SJCRH30 (cell line): Measurements from ENCODE around the gene RAD52. TPM values are rescaled to one million over a fixed set of nuclear protein-coding genes. Genes with fewer than 3 reads are reported as not detected.

Experiments
- DNase-seq, 2 experiments: peaks; one replicate each; pipeline ENCODE4 v3.0.0-alpha.2; 2015 to 2020
- H3K27ac ChIP-seq: fragments of 250-450 bp; sonication (Bioruptor Pico); 2 replicates; pipeline ENCODE4 v1.5.1; 2020; ENCODE audit warnings: mild to moderate bottlenecking, moderate library complexity
- H3K27me3 ChIP-seq: fragments of 250-450 bp; sonication (Bioruptor Pico); 2 replicates; pipeline ENCODE4 v1.5.1; 2020; ENCODE audit warnings: mild to moderate bottlenecking, moderate library complexity
- H3K36me3 ChIP-seq: fragments of 250-450 bp; sonication (Bioruptor Pico); 2 replicates; pipeline ENCODE4 v1.5.1; 2020; ENCODE audit warnings: mild to moderate bottlenecking, moderate library complexity
- H3K4me1 ChIP-seq: fragments of 250-450 bp; sonication (Bioruptor Pico); 2 replicates; pipeline ENCODE4 v1.5.1; 2020; ENCODE audit warnings: mild to moderate bottlenecking, moderate library complexity
- H3K4me3 ChIP-seq: fragments of 250-450 bp; sonication (Bioruptor Pico); 2 replicates; pipeline ENCODE4 v1.5.1; 2020; ENCODE audit warnings: mild to moderate bottlenecking, moderate library complexity
- H3K9me3 ChIP-seq: fragments of 250-450 bp; sonication (Bioruptor Pico); replicated peaks from 2 replicates; pipeline ENCODE4 v1.5.1; 2020; ENCODE audit warnings: mild to moderate bottlenecking, moderate library complexity
- total RNA-seq: library from RNA; depleted of rRNA; stranded (reverse); fragments of >200 nt; shearing (Covaris generic); gene quantifications from 2 replicates; pipeline ENCODE4 v1.2.3, GENCODE V29; 2014; rRNA removed

Gene RAD52
- total RNA-seq, 1 experiment from 2014 or later, result 14.2 TPM

DNA sequence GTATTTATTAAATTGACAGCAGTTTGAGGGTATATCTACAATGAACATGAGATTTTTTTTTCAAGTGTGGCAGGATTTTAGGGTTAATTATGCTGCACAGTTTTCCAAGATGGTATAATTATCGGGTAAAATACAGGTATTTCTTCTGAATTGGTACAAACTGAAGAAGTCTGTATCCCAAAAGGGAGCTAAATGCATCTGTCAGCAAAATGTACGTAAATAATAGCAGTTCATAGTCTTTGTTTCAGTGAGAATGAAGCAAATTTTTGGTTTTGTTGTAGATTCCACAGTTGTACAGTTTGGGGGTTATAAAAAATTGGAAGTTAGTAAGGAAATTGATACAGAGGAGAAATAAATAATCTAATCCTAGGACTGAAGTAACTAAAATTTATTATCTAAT lies 63.3 kb downstream of the RAD52 start:
- H3K27ac ChIP-seq, result no peak overlapping the region
- H3K9me3 ChIP-seq, result no peaks in the 10 kb centered on the region
- no peaks in the 10 kb centered on the region for H3K4me1 ChIP-seq
- DNase-seq, result no peak
- peaks cover 94% of the 10 kb centered on the region for H3K36me3 ChIP-seq
- H3K27me3 ChIP-seq, result no peaks in the 10 kb centered on the region
- H3K4me3 ChIP-seq, result no peak overlapping the region

DNA sequence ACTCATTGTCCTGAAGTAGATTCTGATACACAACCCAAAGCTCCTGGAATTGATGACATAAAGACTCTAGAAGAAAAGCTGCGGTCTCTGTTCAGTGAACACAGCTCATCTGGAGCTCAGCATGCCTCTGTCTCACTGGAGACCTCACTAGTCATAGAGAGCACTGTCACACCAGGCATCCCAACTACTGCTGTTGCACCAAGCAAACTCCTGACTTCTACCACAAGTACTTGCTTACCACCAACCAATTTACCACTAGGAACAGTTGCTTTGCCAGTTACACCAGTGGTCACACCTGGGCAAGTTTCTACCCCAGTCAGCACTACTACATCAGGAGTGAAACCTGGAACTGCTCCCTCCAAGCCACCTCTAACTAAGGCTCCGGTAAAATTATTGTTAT lies 63.8 kb downstream of the RAD52 start:
- H3K4me3 ChIP-seq, result no peak overlapping the region
- no peaks in the 10 kb centered on the region for H3K9me3 ChIP-seq
- H3K27me3 ChIP-seq, result no peaks in the 10 kb centered on the region
- H3K36me3 ChIP-seq, result peaks cover 94% of the 10 kb centered on the region
- H3K27ac ChIP-seq, result no peak overlapping the region
- H3K4me1 ChIP-seq, result no peaks in the 10 kb centered on the region
- no peak for DNase-seq

DNA sequence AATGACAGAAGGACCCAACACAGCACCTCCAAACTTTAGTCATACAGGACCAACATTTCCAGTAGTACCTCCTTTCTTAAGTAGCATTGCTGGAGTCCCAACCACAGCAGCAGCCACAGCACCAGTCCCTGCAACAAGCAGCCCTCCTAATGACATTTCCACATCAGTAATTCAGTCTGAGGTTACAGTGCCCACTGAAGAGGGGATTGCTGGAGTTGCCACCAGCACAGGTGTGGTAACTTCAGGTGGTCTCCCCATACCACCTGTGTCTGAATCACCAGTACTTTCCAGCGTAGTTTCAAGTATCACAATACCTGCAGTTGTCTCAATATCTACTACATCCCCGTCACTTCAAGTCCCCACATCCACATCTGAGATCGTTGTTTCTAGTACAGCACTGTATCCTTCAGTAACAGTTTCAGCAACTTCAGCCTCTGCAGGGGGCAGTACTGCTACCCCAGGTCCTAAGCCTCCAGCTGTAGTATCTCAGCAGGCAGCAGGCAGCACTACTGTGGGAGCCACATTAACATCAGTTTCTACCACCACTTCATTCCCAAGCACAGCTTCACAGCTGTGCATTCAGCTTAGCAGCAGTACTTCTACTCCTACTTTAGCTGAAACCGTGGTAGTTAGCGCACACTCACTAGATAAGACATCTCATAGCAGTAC lies 64.6 kb downstream of the RAD52 start:
- no peaks in the 10 kb centered on the region for H3K27me3 ChIP-seq
- H3K4me3 ChIP-seq, result no peak overlapping the region
- H3K9me3 ChIP-seq, result no peaks in the 10 kb centered on the region
- peaks cover 3% of the 10 kb centered on the region for H3K4me1 ChIP-seq
- peaks cover 94% of the 10 kb centered on the region for H3K36me3 ChIP-seq
- no peak overlapping the region for H3K27ac ChIP-seq
- no peak for DNase-seq

DNA sequence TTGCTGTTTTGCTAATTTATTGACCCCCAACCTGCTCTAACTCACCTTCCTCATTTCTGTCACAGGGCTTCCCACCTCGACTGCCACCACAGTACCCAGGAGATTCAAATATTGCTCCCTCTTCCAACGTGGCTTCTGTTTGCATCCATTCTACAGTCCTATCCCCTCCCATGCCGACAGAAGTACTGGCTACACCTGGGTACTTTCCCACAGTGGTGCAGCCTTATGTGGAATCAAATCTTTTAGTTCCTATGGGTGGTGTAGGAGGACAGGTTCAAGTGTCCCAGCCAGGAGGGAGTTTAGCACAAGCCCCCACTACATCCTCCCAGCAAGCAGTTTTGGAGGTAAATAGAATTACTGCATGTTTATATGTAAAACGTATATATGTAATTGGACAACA lies 68.8 kb downstream of the RAD52 start:
- H3K9me3 ChIP-seq, result no peaks in the 10 kb centered on the region
- H3K27ac ChIP-seq, result no peak overlapping the region
- no peak for DNase-seq
- peaks cover 4% of the 10 kb centered on the region for H3K4me1 ChIP-seq
- H3K27me3 ChIP-seq, result no peaks in the 10 kb centered on the region
- peaks cover 69% of the 10 kb centered on the region for H3K36me3 ChIP-seq
- H3K4me3 ChIP-seq, result no peak overlapping the region

DNA sequence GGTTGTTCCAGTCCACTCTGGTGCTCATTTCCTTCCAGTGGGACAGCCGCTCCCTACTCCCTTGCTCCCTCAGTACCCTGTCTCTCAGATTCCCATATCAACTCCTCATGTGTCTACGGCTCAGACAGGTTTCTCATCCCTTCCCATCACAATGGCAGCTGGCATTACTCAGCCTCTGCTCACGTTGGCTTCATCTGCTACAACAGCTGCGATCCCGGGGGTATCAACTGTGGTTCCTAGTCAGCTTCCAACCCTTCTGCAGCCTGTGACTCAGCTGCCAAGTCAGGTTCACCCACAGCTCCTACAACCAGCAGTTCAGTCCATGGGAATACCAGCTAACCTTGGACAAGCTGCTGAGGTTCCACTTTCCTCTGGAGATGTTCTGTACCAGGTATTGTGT lies 69.9 kb downstream of the RAD52 start:
- H3K9me3 ChIP-seq, result no peaks in the 10 kb centered on the region
- peaks cover 4% of the 10 kb centered on the region for H3K4me1 ChIP-seq
- peak overlapping the region; percentile 17; the same call in 1 of the 2 replicates for H3K27ac ChIP-seq
- peaks cover 67% of the 10 kb centered on the region for H3K36me3 ChIP-seq
- H3K27me3 ChIP-seq, result no peaks in the 10 kb centered on the region
- DNase-seq, result peak; percentile 89 to 90
- no peak overlapping the region for H3K4me3 ChIP-seq

DNA sequence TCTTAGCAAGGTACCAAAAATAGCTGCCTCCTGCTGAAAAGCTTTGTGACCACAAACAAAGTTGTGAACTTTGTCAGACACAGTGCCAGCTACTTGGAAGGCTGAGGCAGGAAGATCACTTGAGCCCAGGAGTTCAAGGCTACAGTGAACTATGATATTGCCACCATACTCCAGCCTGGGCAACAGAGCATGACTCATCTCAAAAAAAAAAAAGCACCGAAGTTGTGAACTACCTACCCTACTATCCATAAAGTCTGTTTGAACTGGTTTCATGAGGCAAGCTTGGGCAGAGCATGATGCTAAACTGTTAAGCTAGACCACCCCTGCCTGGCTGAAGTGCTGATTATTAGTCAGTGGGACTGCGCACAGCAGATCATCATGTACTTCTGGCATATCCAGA lies 75.5 kb downstream of the RAD52 start:
- Histone ChIP-seq H3K27ac (no peak overlapping the region), H3K36me3 (peaks cover 62% of the 10 kb centered on the region), H3K27me3 (no peaks in the 10 kb centered on the region), H3K9me3 (no peaks in the 10 kb centered on the region), H3K4me3 (no peak overlapping the region), H3K4me1 (no peaks in the 10 kb centered on the region)
- no peak for DNase-seq

DNA sequence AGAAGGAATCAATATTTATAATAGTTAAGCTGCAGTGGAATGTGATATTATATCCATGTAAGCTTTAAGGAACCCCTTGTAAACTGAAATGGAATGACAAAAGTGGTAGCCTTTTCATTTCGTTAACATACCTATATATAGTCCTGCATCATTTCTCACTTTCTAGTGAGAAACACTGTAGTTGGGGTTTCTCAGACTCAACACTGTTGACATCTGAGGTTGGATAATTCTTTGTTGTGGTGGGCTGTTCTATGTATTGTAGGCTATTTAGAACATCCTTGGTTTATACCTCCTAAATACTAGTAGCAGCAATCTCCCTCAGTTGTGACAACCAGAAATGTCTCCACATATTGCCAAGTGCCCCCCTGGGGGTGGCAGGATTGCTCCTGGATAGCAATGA lies 79.1 kb downstream of the RAD52 start:
- Histone ChIP-seq H3K4me3 (no peak overlapping the region), H3K27me3 (no peaks in the 10 kb centered on the region), H3K9me3 (no peaks in the 10 kb centered on the region), H3K36me3 (peaks cover 87% of the 10 kb centered on the region), H3K27ac (no peak overlapping the region), H3K4me1 (no peaks in the 10 kb centered on the region)
- DNase-seq, result no peak

DNA sequence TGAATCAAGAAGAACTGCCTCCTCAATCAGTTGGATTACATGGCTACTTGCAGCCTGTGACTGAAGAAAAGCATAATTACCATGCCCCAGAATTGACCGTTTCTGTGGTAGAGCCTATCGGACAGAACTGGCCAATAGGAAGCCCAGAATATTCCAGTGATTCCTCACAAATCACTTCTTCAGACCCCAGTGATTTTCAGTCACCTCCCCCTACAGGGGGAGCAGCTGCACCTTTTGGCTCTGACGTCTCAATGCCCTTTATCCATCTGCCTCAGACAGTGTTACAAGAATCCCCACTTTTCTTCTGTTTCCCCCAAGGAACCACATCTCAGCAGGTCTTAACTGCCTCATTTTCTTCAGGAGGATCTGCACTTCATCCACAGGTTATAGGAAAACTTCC lies 80.8 kb downstream of the RAD52 start:
- Histone ChIP-seq H3K27ac (no peak overlapping the region), H3K4me1 (no peaks in the 10 kb centered on the region), H3K36me3 (peaks cover 84% of the 10 kb centered on the region), H3K4me3 (no peak overlapping the region), H3K27me3 (no peaks in the 10 kb centered on the region), H3K9me3 (no peaks in the 10 kb centered on the region)
- peak in 1 of 2 experiments; percentile 12 for DNase-seq

DNA sequence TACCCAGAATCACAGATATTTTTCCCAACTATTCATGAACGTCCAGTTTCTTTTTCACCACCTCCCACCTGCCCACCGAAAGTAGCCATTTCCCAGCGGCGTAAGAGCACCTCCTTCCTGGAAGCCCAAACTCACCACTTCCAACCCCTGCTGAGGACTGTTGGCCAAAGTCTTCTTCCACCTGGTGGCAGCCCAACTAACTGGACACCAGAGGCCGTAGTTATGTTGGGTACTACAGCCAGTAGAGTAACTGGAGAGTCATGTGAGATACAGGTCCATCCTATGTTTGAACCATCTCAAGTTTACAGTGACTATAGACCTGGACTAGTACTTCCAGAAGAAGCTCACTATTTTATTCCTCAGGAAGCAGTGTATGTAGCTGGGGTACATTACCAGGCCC lies 81.6 kb downstream of the RAD52 start:
- DNase-seq, result no peak
- Histone ChIP-seq H3K27ac (no peak overlapping the region), H3K36me3 (peaks cover 90% of the 10 kb centered on the region), H3K4me1 (no peaks in the 10 kb centered on the region), H3K27me3 (no peaks in the 10 kb centered on the region), H3K9me3 (no peaks in the 10 kb centered on the region), H3K4me3 (no peak overlapping the region)

DNA sequence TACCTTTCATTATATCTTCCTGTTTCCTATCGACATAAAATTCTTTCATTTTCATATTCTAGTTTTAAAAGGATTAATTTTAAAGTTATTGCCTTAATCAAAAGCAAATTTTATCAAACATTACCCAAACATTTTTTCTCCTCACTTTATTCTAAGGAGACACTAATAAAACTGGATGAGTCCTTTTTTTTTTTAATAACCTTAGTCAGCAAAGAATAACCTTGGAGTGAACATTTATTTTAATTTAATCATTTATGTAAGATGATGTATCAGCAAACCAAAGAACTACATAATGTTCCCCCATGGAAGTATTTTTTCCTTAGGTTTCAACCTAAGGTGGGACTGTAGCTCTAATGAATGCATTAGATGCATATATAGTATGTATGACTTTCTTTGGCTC lies 83.9 kb downstream of the RAD52 start:
- Histone ChIP-seq H3K27ac (no peak overlapping the region), H3K36me3 (peaks cover 86% of the 10 kb centered on the region), H3K4me1 (no peaks in the 10 kb centered on the region), H3K27me3 (no peaks in the 10 kb centered on the region), H3K9me3 (no peaks in the 10 kb centered on the region), H3K4me3 (no peak overlapping the region)
- no peak for DNase-seq

DNA sequence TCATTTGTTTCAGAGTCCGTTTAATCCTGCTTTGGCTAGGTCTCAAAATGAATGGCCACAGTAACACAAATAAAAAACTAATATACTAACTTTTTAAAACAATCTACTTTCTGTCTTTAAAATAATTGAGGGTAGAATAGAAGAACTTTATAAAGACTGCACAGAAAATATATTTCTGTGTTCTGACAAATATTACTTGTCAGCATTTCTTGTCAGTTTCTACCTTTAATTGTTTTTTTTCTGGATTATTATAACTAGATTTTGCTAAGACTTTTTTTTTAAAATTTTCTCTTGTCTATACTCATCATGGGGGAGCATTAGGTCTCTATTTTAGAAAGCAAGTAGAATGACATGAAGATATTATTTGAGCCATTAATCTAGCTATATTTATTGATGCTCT lies 86.2 kb downstream of the RAD52 start:
- Histone ChIP-seq H3K27ac (no peak overlapping the region), H3K27me3 (no peaks in the 10 kb centered on the region), H3K4me1 (no peaks in the 10 kb centered on the region), H3K4me3 (no peak overlapping the region), H3K36me3 (peaks cover 84% of the 10 kb centered on the region), H3K9me3 (no peaks in the 10 kb centered on the region)
- no peak for DNase-seq

DNA sequence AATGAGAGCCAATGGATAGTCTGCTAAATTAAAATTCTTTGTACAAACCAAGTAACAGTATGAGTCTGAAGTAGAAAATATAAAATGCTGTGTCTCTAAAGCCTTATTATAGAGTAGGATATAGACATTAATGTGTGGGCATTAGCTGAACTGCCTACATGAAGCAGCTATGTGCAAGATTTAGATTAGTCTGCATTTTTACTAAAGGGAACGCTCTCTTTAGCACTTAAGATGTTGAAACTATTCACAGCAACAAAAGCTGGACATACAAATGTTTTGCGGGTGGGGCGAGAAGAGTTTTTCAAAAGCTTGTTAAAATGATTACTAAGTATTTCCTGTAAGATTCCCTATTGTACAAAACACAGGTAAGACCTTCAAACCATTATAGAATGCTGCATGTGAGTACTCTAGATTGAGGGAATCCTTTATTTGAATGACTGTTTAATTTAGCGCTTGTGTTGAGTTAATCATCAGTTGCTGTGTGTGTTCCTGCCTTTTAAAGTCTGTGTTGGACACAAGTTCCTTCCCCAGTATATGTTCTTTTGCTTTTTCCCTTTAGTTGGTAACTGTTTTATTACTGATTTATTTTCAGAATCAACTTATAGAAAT lies 87.1 kb downstream of the RAD52 start:
- DNase-seq, result no peak
- H3K36me3 ChIP-seq, result peaks cover 82% of the 10 kb centered on the region
- no peak overlapping the region for H3K27ac ChIP-seq
- H3K4me3 ChIP-seq, result no peak overlapping the region
- H3K9me3 ChIP-seq, result no peaks in the 10 kb centered on the region
- no peaks in the 10 kb centered on the region for H3K27me3 ChIP-seq
- no peaks in the 10 kb centered on the region for H3K4me1 ChIP-seq

Other genes starting within 250 kb of the RAD52 start
- 83.3 and 88.8 TPM in 2 replicates for gene WNK1, start 197.1 kb downstream of the RAD52 start, total RNA-seq
- 31.5 and 36.1 TPM in 2 replicates for gene ERC1, start 41.5 kb upstream of the RAD52 start, total RNA-seq